Neural cell (in vitro differentiated cells): ENCODE results near the gene GPATCH3.

Source experiments
- EZH2 ChIP-seq: fragments of 200-600, 300-800 bp; shearing (Covaris generic), sonication (generic); IDR thresholded peaks from 2 replicates; pipeline ENCODE4 v1.6.1; 2014; ENCODE audit warnings: antibody characterized with exemption, low read length, borderline replicate concordance, mild to moderate bottlenecking; ENCODE audit not compliant: insufficient read depth, poor library complexity, severe bottlenecking
- POLR2AphosphoS5 ChIP-seq: IDR thresholded peaks from 2 replicates; pipeline ENCODE4 v1.6.1; 2012
- TAF1 ChIP-seq: IDR thresholded peaks from 2 replicates; pipeline ENCODE4 v1.6.1; 2012; ENCODE audit warnings: low read depth
- TF ChIP-seq, protein P1 (sequence below): fragments of 450-650 bp; IDR thresholded peaks from 2 replicates; pipeline ENCODE4 v1.5.1; 2014; ENCODE audit warnings: antibody characterized with exemption, mild to moderate bottlenecking, moderate library complexity; ENCODE audit not compliant: poor library complexity, severe bottlenecking
- TF ChIP-seq, protein P2 (sequence below): IDR thresholded peaks from 2 replicates; pipeline ENCODE4 v1.6.1; 2012; ENCODE audit warnings: borderline replicate concordance

DNA sequence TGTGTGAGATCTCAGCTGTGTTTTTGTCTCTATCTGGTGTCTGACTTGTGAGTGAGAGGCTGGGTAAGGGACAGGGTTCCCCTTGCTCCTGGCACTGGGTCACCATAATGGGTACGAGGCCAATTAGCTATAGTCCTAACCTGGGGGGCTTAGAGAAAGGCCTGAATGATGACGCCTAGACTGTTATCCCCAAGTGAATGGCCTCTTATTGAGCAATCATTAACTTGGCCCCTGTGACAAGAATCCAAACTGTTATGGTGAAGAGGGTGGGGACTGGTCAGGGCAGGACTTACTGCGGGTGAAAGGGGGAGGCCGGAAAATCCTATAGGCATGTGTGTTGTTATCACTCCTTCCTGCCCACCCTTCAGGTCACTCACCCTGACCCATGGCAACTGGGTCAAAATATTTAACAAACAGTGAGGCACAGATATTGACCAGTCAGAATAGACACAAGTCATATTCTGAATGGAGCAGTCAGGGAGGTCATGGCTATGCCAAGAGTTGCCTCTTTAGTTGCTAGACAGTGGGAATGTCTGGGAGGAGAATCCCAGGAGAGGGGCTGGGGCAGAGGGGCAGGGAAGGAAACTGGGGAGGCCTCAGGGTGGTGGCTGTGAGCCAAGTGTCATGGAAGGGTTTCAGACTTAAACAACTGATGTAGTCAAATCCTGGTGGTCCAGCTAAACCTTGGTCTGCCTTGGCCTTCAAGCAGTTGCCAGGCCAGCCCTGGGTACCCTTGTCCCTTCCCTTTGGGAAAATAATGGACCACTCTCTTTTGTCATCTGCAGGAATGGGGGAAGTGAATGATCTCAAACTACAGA is 10.3 kb upstream of the GPATCH3 start:
- TF ChIP-seq, protein P1, sequence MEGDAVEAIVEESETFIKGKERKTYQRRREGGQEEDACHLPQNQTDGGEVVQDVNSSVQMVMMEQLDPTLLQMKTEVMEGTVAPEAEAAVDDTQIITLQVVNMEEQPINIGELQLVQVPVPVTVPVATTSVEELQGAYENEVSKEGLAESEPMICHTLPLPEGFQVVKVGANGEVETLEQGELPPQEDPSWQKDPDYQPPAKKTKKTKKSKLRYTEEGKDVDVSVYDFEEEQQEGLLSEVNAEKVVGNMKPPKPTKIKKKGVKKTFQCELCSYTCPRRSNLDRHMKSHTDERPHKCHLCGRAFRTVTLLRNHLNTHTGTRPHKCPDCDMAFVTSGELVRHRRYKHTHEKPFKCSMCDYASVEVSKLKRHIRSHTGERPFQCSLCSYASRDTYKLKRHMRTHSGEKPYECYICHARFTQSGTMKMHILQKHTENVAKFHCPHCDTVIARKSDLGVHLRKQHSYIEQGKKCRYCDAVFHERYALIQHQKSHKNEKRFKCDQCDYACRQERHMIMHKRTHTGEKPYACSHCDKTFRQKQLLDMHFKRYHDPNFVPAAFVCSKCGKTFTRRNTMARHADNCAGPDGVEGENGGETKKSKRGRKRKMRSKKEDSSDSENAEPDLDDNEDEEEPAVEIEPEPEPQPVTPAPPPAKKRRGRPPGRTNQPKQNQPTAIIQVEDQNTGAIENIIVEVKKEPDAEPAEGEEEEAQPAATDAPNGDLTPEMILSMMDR: no peak
- TF ChIP-seq POLR2AphosphoS5 (no peak), EZH2 (no peak), TAF1 (no peak)
- TF ChIP-seq, protein P2, sequence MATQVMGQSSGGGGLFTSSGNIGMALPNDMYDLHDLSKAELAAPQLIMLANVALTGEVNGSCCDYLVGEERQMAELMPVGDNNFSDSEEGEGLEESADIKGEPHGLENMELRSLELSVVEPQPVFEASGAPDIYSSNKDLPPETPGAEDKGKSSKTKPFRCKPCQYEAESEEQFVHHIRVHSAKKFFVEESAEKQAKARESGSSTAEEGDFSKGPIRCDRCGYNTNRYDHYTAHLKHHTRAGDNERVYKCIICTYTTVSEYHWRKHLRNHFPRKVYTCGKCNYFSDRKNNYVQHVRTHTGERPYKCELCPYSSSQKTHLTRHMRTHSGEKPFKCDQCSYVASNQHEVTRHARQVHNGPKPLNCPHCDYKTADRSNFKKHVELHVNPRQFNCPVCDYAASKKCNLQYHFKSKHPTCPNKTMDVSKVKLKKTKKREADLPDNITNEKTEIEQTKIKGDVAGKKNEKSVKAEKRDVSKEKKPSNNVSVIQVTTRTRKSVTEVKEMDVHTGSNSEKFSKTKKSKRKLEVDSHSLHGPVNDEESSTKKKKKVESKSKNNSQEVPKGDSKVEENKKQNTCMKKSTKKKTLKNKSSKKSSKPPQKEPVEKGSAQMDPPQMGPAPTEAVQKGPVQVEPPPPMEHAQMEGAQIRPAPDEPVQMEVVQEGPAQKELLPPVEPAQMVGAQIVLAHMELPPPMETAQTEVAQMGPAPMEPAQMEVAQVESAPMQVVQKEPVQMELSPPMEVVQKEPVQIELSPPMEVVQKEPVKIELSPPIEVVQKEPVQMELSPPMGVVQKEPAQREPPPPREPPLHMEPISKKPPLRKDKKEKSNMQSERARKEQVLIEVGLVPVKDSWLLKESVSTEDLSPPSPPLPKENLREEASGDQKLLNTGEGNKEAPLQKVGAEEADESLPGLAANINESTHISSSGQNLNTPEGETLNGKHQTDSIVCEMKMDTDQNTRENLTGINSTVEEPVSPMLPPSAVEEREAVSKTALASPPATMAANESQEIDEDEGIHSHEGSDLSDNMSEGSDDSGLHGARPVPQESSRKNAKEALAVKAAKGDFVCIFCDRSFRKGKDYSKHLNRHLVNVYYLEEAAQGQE: no peak
